Neural crest cell (in vitro differentiated cells): ENCODE results near the gene USP9Y. TPM values are rescaled to one million over a fixed set of nuclear protein-coding genes. Genes with fewer than 3 reads are reported as not detected.

Experiments
- DNase-seq: peaks from one replicate; pipeline ENCODE4 v3.0.0; 2021; ENCODE audit warnings: low read depth, mixed read lengths, low spot score
- H3K27ac Mint-ChIP-seq: one replicate; pipeline ENCODE4 v1.8.0; 2021; ENCODE audit warnings: mild to moderate bottlenecking, mixed read lengths; ENCODE audit not compliant: unreplicated experiment
- H3K27me3 Mint-ChIP-seq: 2 replicates; pipeline ENCODE4 v1.8.0; 2021; ENCODE audit warnings: low read depth, mild to moderate bottlenecking, mixed read lengths
- H3K36me3 Mint-ChIP-seq: 2 replicates; pipeline ENCODE4 v1.8.0; 2021; ENCODE audit warnings: low read depth, mild to moderate bottlenecking, mixed read lengths
- H3K4me1 Mint-ChIP-seq: 2 replicates; pipeline ENCODE4 v1.8.0; 2021; ENCODE audit warnings: mixed read lengths
- H3K4me3 Mint-ChIP-seq: one replicate; pipeline ENCODE4 v1.8.0; 2021; ENCODE audit warnings: mild to moderate bottlenecking, mixed read lengths
- H3K9me3 Mint-ChIP-seq: 2 replicates; pipeline ENCODE4 v1.8.0; 2021; ENCODE audit warnings: mixed read lengths
- CTCF ChIP-seq: fragments of 200-600 bp; sonication (generic); conservative IDR thresholded peaks from 2 replicates; pipeline ENCODE4 v1.5.0; 2021; ENCODE audit warnings: antibody characterized with exemption, mild to moderate bottlenecking
- total RNA-seq: library from RNA; stranded (reverse); gene quantifications from 2 replicates; pipeline ENCODE4 v1.2.1, GENCODE V29; 2021

The USP9Y gene
- total RNA-seq, 1 donor from 2014 or later, result not detected

DNA sequence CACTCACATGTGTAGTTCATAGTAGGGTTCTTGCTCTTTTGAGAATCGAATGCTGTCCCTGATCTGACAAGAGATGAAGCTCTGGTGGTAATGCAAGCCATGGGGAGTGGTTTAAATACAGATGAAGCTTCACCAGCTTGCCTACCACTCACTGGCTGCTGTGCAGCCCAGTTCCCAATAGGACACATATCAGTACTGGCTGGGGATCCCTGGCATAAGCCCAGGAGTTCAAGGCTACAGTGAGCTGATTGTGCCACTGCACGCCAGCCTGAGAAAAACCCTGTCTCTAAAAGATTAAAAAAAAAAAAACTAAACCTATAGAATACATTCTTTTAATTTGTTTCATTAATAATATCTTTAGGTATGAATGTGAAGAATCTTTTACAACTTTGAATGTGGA is 136.5 kb downstream of the USP9Y start:
- TF ChIP-seq CTCF, result no peak
- Mint-ChIP-seq H3K27ac (no peak overlapping the region), H3K9me3 (no peaks in the 10 kb centered on the region), H3K4me3 (no peak overlapping the region), H3K27me3 (no peaks in the 10 kb centered on the region), H3K4me1 (no peaks in the 10 kb centered on the region), H3K36me3 (no peaks in the 10 kb centered on the region)
- DNase-seq, result no peak

DNA sequence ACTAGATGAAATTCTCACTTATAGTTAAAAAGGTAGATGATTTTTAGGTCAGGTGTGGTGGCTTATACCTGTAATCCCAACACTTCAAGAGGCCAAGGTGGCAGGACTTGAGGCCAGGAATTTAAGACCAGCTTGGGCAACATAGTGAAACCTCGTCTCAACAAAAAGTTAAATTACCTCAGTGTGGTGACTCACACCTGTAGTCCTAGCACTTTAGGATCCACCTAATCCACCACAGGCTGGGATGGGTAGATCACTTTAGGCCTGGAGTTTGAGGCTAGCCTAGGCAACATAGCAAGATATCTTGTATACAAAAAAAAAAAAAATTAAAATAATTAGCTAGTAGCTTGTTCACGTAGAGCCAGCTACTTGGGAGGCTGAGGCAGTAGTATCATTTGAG is 140.3 kb downstream of the USP9Y start:
- Mint-ChIP-seq H3K36me3 (no peaks in the 10 kb centered on the region), H3K4me3 (no peak overlapping the region), H3K27me3 (no peaks in the 10 kb centered on the region), H3K27ac (no peak overlapping the region), H3K9me3 (no peaks in the 10 kb centered on the region), H3K4me1 (no peaks in the 10 kb centered on the region)
- TF ChIP-seq CTCF, result no peak
- no peak for DNase-seq

- no peak for TF ChIP-seq CTCF
- Mint-ChIP-seq H3K36me3 (no peaks in the 10 kb centered on the region), H3K4me1 (no peaks in the 10 kb centered on the region), H3K4me3 (no peak overlapping the region), H3K27ac (no peak overlapping the region), H3K9me3 (no peaks in the 10 kb centered on the region), H3K27me3 (no peaks in the 10 kb centered on the region)
- no peak for DNase-seq
Observed at GRCh38 chrY:12846793-12847192, 145.8 kb downstream of the USP9Y start.

DNA sequence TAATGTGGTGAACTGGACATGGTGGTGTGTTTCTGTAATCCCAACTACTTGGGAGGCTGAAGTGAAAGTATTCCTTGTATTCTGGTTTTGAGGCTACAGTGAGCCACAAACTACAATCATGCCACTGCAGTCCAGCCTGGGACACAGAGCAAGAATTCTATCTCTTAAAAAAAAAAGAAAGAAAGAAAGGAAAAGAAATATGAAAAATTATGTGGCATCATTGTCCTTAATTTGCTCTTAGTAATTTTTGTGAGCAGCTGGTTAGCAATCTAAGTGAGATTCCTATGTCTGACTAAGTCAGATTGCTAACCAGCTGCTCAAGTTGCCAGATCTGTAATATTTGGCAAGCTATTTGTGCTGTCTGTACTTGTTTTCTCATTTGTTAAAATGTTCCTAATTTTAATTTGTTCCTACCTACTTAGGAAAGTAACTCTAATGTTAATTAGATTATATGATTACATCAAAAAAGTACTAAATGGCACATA is 154.8 kb downstream of the USP9Y start:
- DNase-seq, result no peak
- H3K9me3 Mint-ChIP-seq, result no peaks in the 10 kb centered on the region
- H3K36me3 Mint-ChIP-seq, result no peaks in the 10 kb centered on the region
- no peak overlapping the region for H3K4me3 Mint-ChIP-seq
- no peaks in the 10 kb centered on the region for H3K27me3 Mint-ChIP-seq
- H3K27ac Mint-ChIP-seq, result no peak overlapping the region
- H3K4me1 Mint-ChIP-seq, result no peaks in the 10 kb centered on the region
- TF ChIP-seq CTCF, result no peak

GRCh38 chrY:12867960-12868359 is 166.9 kb downstream of the USP9Y start:
- TF ChIP-seq CTCF, result no peak
- Mint-ChIP-seq H3K4me3 (no peak overlapping the region), H3K27ac (no peak overlapping the region), H3K9me3 (no peaks in the 10 kb centered on the region), H3K4me1 (no peaks in the 10 kb centered on the region), H3K27me3 (no peaks in the 10 kb centered on the region), H3K36me3 (no peaks in the 10 kb centered on the region)
- no peak for DNase-seq

DNA sequence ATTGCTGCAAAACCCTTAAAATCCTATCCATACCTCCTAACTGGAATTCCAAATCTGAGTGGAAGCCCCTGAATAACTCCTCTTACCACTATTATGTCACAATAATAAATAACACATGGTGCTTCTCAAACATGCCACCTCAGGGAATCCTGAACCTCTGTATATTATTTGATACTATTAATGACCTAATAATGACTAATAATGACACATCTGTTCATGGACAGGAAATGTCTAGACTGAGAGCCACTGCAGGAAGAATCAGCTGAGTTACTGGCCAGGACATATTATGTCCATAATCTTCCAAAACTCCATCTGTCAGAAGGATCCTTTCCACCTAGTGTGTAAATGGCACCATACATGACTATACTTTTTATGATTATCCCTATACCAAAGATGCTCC is 195.9 kb downstream of the USP9Y start:
- no peak overlapping the region for H3K4me3 Mint-ChIP-seq
- no peaks in the 10 kb centered on the region for H3K27me3 Mint-ChIP-seq
- H3K9me3 Mint-ChIP-seq, result no peaks in the 10 kb centered on the region
- H3K36me3 Mint-ChIP-seq, result no peaks in the 10 kb centered on the region
- H3K4me1 Mint-ChIP-seq, result no peaks in the 10 kb centered on the region
- no peak for TF ChIP-seq CTCF
- no peak overlapping the region for H3K27ac Mint-ChIP-seq
- DNase-seq, result no peak
